Measurements from ENCODE around the gene DNA2.

GRCh38 chr10:68364101-68364886, 107.5 kb downstream of the DNA2 start:
- TF ChIP-seq CTCF (IDR thresholded peaks at IDR 0.05; ENCODE audit: low read length) (no peak), EZH2 (IDR thresholded peaks at IDR 0.05; ENCODE audit: borderline replicate concordance, low read length) (no peak)
